ENCODE data around the gene MYOZ2.

Gene MYOZ2

GRCh38 chr4:119227690-119228089 is 92.1 kb downstream of the MYOZ2 start:
- no peak for TF ChIP-seq ZNF211 (tag by site-specific recombination; IDR thresholded peaks at IDR 0.05; ENCODE audit: low read depth)
- TF ChIP-seq ZFP69B (tag by site-specific recombination; IDR thresholded peaks at IDR 0.05) = no peak
- no peak for TF ChIP-seq ZNF37A (tag by site-specific recombination; IDR thresholded peaks at IDR 0.05)
- TF ChIP-seq ZNF48 (tag by site-specific recombination; IDR thresholded peaks at IDR 0.05) = no peak
- no peak for TF ChIP-seq ZBTB20 (tag by site-specific recombination; IDR thresholded peaks at IDR 0.05)
- TF ChIP-seq, protein P1, sequence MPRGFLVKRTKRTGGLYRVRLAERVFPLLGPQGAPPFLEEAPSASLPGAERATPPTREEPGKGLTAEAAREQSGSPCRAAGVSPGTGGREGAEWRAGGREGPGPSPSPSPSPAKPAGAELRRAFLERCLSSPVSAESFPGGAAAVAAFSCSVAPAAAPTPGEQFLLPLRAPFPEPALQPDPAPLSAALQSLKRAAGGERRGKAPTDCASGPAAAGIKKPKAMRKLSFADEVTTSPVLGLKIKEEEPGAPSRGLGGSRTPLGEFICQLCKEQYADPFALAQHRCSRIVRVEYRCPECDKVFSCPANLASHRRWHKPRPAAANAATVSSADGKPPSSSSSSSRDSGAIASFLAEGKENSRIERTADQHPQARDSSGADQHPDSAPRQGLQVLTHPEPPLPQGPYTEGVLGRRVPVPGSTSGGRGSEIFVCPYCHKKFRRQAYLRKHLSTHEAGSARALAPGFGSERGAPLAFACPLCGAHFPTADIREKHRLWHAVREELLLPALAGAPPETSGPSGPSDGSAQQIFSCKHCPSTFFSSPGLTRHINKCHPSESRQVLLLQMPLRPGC (tag by site-specific recombination; IDR thresholded peaks at IDR 0.05) = no peak
- no peak for TF ChIP-seq SP2 (tag by site-specific recombination; IDR thresholded peaks at IDR 0.05)
- no peak for TF ChIP-seq YY1 (tag by site-specific recombination; IDR thresholded peaks at IDR 0.05)
- TF ChIP-seq ZNF596 (tag by site-specific recombination; IDR thresholded peaks at IDR 0.05) = no peak
- no peak for TF ChIP-seq ZNF785 (tag by site-specific recombination; IDR thresholded peaks at IDR 0.05)
- TF ChIP-seq, protein P2, sequence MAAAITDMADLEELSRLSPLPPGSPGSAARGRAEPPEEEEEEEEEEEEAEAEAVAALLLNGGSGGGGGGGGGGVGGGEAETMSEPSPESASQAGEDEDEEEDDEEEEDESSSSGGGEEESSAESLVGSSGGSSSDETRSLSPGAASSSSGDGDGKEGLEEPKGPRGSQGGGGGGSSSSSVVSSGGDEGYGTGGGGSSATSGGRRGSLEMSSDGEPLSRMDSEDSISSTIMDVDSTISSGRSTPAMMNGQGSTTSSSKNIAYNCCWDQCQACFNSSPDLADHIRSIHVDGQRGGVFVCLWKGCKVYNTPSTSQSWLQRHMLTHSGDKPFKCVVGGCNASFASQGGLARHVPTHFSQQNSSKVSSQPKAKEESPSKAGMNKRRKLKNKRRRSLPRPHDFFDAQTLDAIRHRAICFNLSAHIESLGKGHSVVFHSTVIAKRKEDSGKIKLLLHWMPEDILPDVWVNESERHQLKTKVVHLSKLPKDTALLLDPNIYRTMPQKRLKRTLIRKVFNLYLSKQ (tag by site-specific recombination; IDR thresholded peaks at IDR 0.05; ENCODE audit: borderline replicate concordance) = no peak
- H3K4me3 ChIP-seq (ENCODE audit: low read depth, low read length) = no peak overlapping the region
- peaks cover 0 to 25% of the 10 kb centered on the region in 2 experiments; a peak in 1 of 3 replicates for H3K36me3 ChIP-seq (ENCODE audit: control insufficient read depth in 2 of 2, insufficient read depth in 1 of 2, low read length in 2 of 2)
- ChIA-PET CTCF (interaction anchor here (1.2 kb wide), 1 partner anchor 10 kb away, joined by 3 read pairs; no protein-coding TSS in a partner anchor), POLR2A (interaction anchor here (1.3 kb wide), 1 partner anchor 10 kb away, joined by 4 read pairs; no protein-coding TSS in a partner anchor)
- H3K4me1 ChIP-seq (ENCODE audit: control insufficient read depth, insufficient read depth, low read length) = no peaks in the 10 kb centered on the region
- no peak overlapping the region for H3K27ac ChIP-seq (ENCODE audit: extremely low read depth, low read depth, low read length)
- no peaks in the 10 kb centered on the region for H3K9me3 ChIP-seq (ENCODE audit: control insufficient read depth, insufficient read depth, low read depth, low read length)

GRCh38 chr4:119228406-119228805 is 92.8 kb downstream of the MYOZ2 start:
- peaks cover 0 to 20% of the 10 kb centered on the region in 2 experiments; a peak in 1 of 3 replicates for H3K36me3 ChIP-seq (ENCODE audit: control insufficient read depth in 2 of 2, insufficient read depth in 1 of 2, low read length in 2 of 2)
- H3K9me3 ChIP-seq (ENCODE audit: control insufficient read depth, insufficient read depth, low read depth, low read length) = no peaks in the 10 kb centered on the region
- TF ChIP-seq ATF2 (tag by site-specific recombination; IDR thresholded peaks at IDR 0.05; ENCODE audit: low read depth) (no peak), ZNF221 (tag by site-specific recombination; IDR thresholded peaks at IDR 0.05; ENCODE audit: borderline replicate concordance) (no peak), ZNF558 (tag by site-specific recombination; IDR thresholded peaks at IDR 0.05) (no peak), ZBTB17 (tag by site-specific recombination; IDR thresholded peaks at IDR 0.05) (no peak), ZNF202 (tag by site-specific recombination; IDR thresholded peaks at IDR 0.05; ENCODE audit: borderline replicate concordance) (no peak), ZNF366 (tag by site-specific recombination; conservative IDR thresholded peaks at IDR 0.05) (no peak), ZNF146 (tag by site-specific recombination; IDR thresholded peaks at IDR 0.05) (no peak), ZNF404 (tag by site-specific recombination; IDR thresholded peaks at IDR 0.05) (no peak), REPIN1 (tag by site-specific recombination; IDR thresholded peaks at IDR 0.05; ENCODE audit: low read depth) (no peak), ZFP69B (tag by site-specific recombination; IDR thresholded peaks at IDR 0.05) (no peak), OSR2 (tag by site-specific recombination; IDR thresholded peaks at IDR 0.05) (no peak), ZBTB26 (tag by site-specific recombination; optimal IDR thresholded peaks at IDR 0.05) (no peak), ZNF654 (tag by site-specific recombination; IDR thresholded peaks at IDR 0.05; ENCODE audit: low read depth) (no peak), ZNF114 (tag by site-specific recombination; IDR thresholded peaks at IDR 0.05) (no peak)
- TF ChIP-seq, protein P3, sequence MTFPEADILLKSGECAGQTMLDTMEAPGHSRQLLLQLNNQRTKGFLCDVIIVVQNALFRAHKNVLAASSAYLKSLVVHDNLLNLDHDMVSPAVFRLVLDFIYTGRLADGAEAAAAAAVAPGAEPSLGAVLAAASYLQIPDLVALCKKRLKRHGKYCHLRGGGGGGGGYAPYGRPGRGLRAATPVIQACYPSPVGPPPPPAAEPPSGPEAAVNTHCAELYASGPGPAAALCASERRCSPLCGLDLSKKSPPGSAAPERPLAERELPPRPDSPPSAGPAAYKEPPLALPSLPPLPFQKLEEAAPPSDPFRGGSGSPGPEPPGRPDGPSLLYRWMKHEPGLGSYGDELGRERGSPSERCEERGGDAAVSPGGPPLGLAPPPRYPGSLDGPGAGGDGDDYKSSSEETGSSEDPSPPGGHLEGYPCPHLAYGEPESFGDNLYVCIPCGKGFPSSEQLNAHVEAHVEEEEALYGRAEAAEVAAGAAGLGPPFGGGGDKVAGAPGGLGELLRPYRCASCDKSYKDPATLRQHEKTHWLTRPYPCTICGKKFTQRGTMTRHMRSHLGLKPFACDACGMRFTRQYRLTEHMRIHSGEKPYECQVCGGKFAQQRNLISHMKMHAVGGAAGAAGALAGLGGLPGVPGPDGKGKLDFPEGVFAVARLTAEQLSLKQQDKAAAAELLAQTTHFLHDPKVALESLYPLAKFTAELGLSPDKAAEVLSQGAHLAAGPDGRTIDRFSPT (tag by site-specific recombination; IDR thresholded peaks at IDR 0.05) = no peak
- no peaks in the 10 kb centered on the region for H3K4me1 ChIP-seq (ENCODE audit: control insufficient read depth, insufficient read depth, low read length)
- H3K27ac ChIP-seq (ENCODE audit: extremely low read depth, low read depth, low read length) = no peak overlapping the region
- H3K4me3 ChIP-seq (ENCODE audit: low read depth, low read length) = no peak overlapping the region
- POLR2A ChIA-PET = no interaction called here
- CTCF ChIA-PET = interaction anchor here (1.0 to 1.2 kb wide), 2 partner anchors 9 to 16 kb away, joined by 3 read pairs; partner anchors contain the start of gene USP53
